Activated B cell treated with CpG ODN at 0.5 μM for 24 hours (primary cell): ENCODE results near the gene SETD3. TPM values are rescaled to one million over a fixed set of nuclear protein-coding genes. Genes with fewer than 3 reads are reported as not detected.

Experiments used
- ATAC-seq: fragments of 200-7000 bp; cut with Tn5 transposase; one replicate; pipeline ENCODE4 v1.10.0; 2021; ENCODE audit warnings: low read depth, mild to moderate bottlenecking, moderate library complexity
- CTCF ChIA-PET: fragments of 350-600 bp; sonication (Branson Sonifier 250); formaldehyde crosslinking; loops from one replicate; lab custom pipeline; 2021; ENCODE audit warnings: antibody characterized with exemption; lab: Charles Lee
- POLR2A ChIA-PET: fragments of 350-600 bp; sonication (Branson Sonifier 250); formaldehyde crosslinking; loops from one replicate; lab custom pipeline; 2021; ENCODE audit warnings: antibody characterized with exemption; lab: Charles Lee
- DNase-seq: peaks from one replicate; pipeline ENCODE4 v3.0.0; 2022
- H3K27ac Mint-ChIP-seq: one replicate; pipeline ENCODE4 v1.8.0; 2020; ENCODE audit warnings: mixed read lengths
- H3K27me3 Mint-ChIP-seq: one replicate; pipeline ENCODE4 v1.8.0; 2021; ENCODE audit warnings: mixed read lengths
- H3K36me3 Mint-ChIP-seq: one replicate; pipeline ENCODE4 v1.8.0; 2021; ENCODE audit warnings: low read depth, mixed read lengths
- H3K4me1 Mint-ChIP-seq: one replicate; pipeline ENCODE4 v1.8.0; 2021; ENCODE audit warnings: mixed read lengths
- H3K4me3 Mint-ChIP-seq: one replicate; pipeline ENCODE4 v1.8.0; 2020; ENCODE audit warnings: mild to moderate bottlenecking, mixed read lengths
- H3K9me3 Mint-ChIP-seq: one replicate; pipeline ENCODE4 v1.8.0; 2020; ENCODE audit warnings: mixed read lengths
- CTCF ChIP-seq: fragments of 200-600 bp; IDR thresholded peaks from one replicate; pipeline ENCODE4 v1.8.0; 2022; ENCODE audit warnings: antibody characterized with exemption, mild to moderate bottlenecking
- intact Hi-C: fragments of 100-400 bp; cut with micrococcal nuclease; formaldehyde crosslinking; loops from one replicate; pipeline ENCODE4 v1.15.1; 2024
- total RNA-seq: library from RNA; stranded (reverse); gene quantifications from 2 replicates; pipeline ENCODE4 v1.2.3, GENCODE V29; 2022

SETD3 gene
- total RNA-seq, 1 donor from 2014 or later: 31.9 TPM

GRCh38 chr14:99383472-99384449, 96.9 kb downstream of the SETD3 start:
- Mint-ChIP-seq H3K4me3 (no peak overlapping the region), H3K27ac (no peak overlapping the region), H3K4me1 (peaks cover 22% of the 10 kb centered on the region), H3K9me3 (no peaks in the 10 kb centered on the region), H3K27me3 (peaks cover 5% of the 10 kb centered on the region), H3K36me3 (no peaks in the 10 kb centered on the region)
- no peak for DNase-seq
- CTCF ChIA-PET: interaction anchor here (1.4 kb wide), 1 partner anchor 9 kb away, joined by 3 read pairs; no protein-coding TSS in a partner anchor
- intact Hi-C loops: no loop called here
- POLR2A ChIA-PET: no interaction called here
- no peak for TF ChIP-seq CTCF
- ATAC-seq: no peak

GRCh38 chr14:99382781-99383471, 97.7 kb downstream of the SETD3 start:
- Mint-ChIP-seq H3K27ac (no peak overlapping the region), H3K27me3 (peaks cover 5% of the 10 kb centered on the region), H3K36me3 (no peaks in the 10 kb centered on the region), H3K9me3 (no peaks in the 10 kb centered on the region), H3K4me3 (no peak overlapping the region), H3K4me1 (peaks cover 22% of the 10 kb centered on the region)
- POLR2A ChIA-PET: no interaction called here
- CTCF ChIA-PET: interaction anchor here (1.4 kb wide), 1 partner anchor 10 kb away, joined by 3 read pairs; no protein-coding TSS in a partner anchor
- no peak for TF ChIP-seq CTCF
- no peak for DNase-seq
- intact Hi-C loops: no loop called here
- ATAC-seq: no peak

DNA sequence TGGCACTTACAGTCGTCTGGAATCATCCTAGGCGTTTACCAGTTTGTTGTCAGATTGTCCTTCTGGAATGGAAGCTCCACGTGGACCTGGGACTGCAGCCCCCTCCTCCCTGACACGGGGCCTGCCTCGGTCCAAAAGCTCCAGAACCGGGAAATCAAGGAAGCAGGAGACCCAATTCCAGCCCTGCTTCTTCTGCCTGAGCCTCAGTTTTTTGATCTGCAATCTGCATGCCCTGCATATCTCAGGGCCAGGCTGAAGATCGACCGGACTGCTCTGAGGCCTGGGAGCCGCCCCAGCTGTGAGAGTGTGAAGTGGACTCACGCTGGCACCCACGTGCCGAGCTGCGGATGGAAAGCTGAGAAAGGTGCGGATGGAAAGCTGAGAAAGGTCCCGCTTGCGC, 98.6 kb downstream of the SETD3 start:
- intact Hi-C loops: no loop called here
- ChIA-PET POLR2A (no interaction called here), CTCF (interaction anchor here (0.6 kb wide), 1 partner anchor 30 kb away, joined by 4 read pairs; no protein-coding TSS in a partner anchor)
- DNase-seq: no peak
- Mint-ChIP-seq H3K27me3 (peaks cover 4% of the 10 kb centered on the region), H3K9me3 (no peaks in the 10 kb centered on the region), H3K4me3 (no peak overlapping the region), H3K27ac (no peak overlapping the region), H3K4me1 (peaks cover 22% of the 10 kb centered on the region), H3K36me3 (no peaks in the 10 kb centered on the region)
- no peak for TF ChIP-seq CTCF
- ATAC-seq: no peak

DNA sequence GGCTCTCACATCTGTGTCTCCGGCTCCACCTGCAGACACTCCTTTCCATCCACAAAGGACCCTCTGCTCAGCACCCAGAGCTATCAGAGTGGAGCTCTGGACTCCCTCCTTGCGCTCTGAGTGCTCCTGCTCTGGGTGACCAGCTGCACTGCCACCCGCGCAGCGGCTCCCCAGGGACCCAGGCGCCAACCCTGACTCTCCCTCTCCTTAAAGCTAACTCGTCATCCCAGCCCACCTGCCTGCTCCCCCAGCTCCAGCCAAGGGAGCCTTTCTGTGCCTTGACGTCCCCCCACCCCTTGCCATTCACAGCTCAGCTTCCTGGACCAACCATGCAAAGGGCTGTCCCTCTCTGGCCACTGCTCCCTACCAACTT, 99.0 kb downstream of the SETD3 start:
- POLR2A ChIA-PET: no interaction called here
- no peak for TF ChIP-seq CTCF
- H3K4me1 Mint-ChIP-seq: peaks cover 22% of the 10 kb centered on the region
- no peak for ATAC-seq
- no peaks in the 10 kb centered on the region for H3K9me3 Mint-ChIP-seq
- peaks cover 4% of the 10 kb centered on the region for H3K27me3 Mint-ChIP-seq
- H3K4me3 Mint-ChIP-seq: no peak overlapping the region
- CTCF ChIA-PET: interaction anchor here (0.6 to 1.2 kb wide), 2 partner anchors 10 to 30 kb away, joined by 3 to 4 read pairs; no protein-coding TSS in a partner anchor
- intact Hi-C loops: no loop called here
- no peak for DNase-seq
- H3K27ac Mint-ChIP-seq: no peak overlapping the region
- no peaks in the 10 kb centered on the region for H3K36me3 Mint-ChIP-seq
